Stimulated activated CD4-positive, alpha-beta T cell treated with anti-CD3 and anti-CD28 coated beads, TNF-alpha, amount 100 ng/mL, for 48 hours (primary cell): Measurements from ENCODE around the gene LACTB.

ENCODE experiments used
- DNase-seq, 3 donors: peaks; one replicate each; pipeline ENCODE4 v3.0.0-alpha.2; 2020; ENCODE audit warnings: low read depth in 3 of 3

Gene LACTB

DNA sequence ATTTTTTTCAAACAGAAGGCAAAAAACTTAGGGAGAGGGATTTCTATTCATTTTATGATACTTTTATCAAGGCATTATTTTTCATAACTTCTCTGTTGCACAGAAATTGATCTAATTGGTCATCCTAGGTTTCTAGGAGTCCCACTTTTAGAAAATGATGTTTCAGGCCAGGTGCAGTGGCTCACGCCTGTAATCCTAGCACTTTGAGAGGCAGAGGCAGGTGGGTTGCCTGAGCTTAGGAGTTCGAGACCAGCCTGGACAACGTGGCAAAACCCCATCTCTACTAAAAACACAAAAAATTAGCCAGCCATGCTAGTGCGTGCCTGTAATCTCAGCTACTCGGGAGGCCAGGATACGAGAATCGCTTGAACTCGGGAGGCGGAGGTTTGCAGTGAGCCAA, 2.8 kb downstream of the LACTB start:
- DNase-seq = no peak

DNA sequence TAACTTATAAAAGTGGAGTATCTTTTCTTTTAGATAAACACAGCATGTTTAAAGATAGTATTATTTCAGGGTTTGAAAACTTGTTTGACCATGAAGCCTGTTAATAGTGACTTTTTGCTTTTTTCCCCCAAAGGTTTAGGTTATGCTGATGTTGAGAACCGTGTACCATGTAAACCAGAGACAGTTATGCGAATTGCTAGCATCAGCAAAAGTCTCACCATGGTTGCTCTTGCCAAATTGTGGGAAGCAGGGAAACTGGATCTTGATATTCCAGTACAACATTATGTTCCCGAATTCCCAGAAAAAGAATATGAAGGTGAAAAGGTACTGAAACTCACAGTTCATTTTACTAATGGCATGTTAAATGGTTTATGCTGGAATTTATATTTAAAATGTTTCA, 5.1 kb downstream of the LACTB start:
- no peak for DNase-seq

DNA sequence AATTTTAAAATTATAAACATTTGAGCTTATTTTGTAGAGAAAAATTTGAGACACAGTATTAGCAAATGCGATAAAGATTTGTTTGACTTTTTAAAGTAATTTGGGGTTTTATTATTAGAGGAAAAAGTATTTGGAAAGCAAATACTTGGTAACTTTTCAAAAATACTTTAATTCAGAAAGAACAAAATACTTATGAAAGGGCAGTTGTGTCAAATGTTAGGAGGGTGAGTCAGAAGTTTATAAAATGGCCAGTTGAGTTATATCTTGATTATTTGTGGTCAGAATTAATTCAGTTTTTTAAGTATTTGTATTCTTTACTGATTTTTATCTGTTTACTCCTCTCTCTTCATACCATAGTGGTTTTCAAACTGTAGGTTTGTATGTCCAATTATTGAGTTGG, 12.1 kb downstream of the LACTB start:
- DNase-seq = no peak

DNA sequence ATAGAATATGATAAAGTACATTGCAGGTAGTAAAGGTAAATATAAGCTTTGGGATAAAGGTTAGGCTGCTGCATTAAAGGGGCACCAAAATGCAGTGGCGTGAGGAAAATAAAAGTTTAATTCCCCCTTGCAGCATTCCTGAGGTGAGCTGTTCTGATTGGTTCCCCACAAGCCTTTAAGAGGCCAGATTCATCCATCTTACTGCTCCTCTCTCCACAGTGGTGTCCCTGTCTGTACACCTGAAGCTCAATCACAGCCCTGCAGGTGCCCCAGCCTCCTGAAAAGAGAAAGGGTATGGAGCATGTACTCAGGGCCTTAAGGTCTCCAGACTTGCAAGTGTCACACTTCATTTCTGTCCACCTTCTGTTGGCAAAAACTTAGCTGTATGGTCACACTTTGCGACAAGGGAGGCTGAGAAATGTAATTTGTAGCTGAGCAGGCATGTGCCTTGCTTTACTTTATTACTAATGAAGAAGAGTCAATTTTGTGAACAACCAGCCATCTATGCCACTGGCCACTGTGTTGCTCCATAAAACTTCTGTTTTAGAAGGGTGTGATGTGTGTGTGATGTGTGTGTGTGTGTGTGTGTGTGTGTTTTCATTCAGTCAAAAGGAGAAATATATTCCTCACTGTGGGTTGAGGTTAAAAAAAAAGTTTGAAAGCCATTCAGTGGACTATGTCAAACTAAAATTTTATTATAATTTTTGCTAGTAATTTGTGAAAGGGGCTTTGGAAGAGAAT, 12.8 kb downstream of the LACTB start:
- DNase-seq = no peak

DNA sequence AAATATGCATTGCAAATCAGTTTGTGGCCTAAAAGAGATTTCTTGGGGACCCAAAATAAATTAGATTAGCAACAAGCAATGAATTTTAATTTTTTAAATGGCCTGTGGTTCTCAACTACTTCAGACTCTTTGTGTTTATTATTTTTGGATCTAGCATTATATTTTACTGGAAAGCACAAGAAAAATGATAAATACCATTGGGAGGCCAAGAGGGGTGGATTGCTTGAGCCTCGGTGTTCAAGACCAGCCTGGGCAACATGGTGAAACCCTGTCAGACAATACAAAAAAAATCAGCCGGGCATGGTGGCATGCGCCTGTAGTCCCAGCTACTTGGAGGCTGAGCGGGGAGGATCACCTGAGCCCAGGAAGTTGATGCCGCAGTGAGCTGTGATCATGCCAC, 13.6 kb downstream of the LACTB start:
- no peak for DNase-seq

DNA sequence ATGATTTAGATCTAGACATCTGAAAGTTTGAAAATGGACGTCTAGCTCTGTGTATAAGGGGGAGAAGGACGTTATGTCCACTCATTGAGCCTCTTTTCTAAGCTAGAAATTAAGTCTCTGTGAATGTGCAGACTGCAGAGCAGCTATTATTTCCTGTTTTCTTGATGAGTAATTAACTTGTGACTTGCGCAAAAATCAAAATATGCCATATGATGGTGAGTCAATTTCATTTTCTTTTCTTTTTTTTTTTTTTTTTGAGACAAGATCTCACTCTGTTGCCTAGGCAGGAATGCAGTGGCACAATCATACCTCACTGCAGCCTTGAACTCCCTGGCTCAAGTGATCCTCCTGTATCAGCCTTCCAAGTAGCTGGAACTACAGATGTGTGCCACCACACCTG, 14.1 kb downstream of the LACTB start:
- DNase-seq = no peak

DNA sequence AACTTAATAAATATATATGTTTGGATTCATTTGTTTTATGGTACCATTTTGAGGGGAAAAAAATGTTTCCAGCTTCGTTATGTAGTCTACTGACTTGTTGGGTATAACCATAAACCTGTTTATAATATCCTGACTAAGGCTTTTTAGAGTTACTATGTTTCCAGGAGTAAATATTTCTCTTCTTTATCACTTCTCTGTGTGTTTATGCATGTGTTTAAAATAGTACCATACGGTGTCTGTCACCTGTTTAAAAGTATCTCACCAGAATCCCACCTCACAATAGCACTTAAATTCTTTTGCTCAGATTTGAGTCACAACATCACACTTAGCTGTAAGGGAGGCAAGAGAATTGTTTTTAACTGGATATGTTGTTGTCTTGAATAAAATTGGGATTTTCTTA, 15.1 kb downstream of the LACTB start:
- DNase-seq = no peak

DNA sequence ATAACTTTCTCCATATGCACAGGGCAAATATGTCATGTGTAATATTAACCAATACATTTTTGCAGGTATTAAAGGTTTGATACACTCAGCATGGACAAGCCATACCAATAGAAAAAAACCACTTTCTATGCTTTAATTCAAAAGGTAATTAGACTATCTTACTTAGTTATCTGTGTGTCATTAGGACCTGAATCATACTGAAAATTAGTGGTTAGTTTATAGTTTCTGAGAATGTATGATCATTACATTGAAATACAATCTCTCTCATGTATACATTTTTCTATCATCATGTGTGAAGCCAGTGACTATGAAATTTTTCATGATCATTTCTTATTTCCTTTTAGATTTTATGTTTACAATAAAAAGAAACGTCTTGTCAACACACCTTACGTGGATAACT, 19.3 kb downstream of the LACTB start:
- DNase-seq = no peak

DNA sequence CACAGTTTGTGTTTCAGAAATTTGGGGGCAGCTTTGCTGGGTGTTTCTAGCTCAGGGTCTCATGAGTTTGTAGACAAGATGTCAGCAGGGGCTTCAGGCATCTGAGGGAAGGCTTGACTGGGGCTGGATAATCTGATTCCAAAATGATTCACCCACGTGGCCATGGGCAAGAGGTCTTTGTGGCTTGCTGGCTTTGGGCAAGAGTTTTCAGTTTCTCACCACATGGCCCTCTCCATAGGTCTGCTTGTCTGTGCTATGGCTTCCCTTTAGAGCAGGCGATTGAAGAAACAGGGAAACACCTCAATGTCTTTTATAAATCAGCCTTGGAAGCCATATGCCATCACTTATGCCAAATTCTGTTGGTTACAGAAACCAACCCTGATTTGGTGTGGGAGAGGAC, 23.8 kb downstream of the LACTB start:
- no peak for DNase-seq

DNA sequence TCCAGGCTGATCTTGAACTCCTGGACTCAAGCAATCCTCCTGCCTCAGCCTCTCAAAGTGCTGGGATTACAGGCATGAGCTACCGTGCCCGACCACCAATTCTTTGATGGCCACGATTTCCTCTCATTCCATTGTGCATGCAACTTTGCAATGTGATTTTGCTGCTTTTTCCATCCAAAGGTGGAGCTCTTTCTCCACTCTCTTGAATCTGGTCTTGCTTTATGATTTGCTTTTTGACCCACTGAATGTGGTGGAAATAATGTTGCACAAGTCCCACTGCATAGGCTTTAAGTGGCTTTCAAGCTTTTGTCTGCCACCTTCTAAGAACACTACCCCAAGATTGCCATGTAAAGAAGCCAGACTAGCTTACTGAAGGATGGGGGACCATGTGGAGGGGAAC, 25.0 kb downstream of the LACTB start:
- no peak for DNase-seq

DNA sequence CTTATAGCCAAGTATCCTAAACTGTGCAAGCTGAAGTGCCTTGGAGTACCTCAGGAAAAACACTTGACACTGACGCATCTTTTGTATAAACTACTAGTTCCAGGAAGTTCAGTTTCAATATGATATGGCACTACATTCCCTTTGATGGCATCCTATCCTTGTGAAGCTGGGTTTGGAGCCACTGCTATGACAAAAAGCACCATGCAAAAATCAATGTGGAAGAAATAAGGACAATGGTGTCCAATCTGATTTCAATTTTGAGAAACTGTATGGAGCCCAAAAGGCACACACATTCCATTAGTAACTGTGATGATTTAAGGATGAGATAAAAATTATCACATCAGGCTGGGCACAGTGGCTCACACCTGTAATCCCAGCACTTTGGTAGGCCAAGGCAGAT, 30.0 kb downstream of the LACTB start:
- no peak for DNase-seq

DNA sequence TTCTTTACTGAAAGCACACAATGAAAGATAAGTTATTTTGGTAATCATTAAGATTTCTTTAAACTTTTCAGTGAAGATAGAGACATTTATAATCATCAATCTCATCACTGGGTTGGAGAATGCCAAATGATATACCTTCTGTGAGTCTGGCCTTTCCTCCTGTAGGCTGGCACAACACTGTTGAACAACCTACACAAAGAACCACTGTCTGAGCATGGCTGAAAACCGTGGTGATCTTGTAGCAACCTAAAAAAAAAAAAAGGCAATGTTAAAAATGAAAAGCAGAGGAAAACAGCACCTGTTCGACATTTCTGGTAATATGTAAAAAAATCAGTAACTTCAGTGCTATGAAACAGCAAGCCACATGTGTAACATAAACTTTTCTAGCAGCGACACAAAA, 33.8 kb downstream of the LACTB start:
- no peak for DNase-seq

DNA sequence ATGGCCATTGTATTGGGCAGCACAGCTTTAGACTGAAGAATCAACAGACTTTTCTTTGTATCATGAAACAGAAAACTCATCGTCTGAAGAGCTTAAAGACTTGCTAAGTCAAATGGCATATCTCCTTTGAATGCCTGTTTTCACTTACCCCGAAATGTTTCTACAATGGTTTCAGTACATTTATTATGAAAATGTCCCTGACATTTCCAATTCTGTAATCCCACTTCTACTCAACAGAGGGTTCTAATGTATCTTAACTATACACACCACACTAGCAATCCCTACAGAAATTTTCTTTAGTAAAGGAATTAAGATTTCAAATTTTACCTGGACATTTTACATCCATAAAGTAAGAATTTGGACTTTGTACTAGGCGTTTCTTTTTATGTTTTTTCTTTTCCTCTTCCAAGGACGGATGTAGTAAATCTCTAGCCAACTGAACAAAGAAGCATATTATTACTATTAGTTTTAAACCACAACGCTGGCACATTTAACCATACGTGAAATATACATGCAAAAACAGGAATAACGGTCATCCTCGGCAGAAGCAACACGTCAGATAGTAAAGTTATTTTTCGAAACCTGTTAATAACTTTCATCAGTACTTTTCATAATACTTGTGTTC, 34.5 kb downstream of the LACTB start:
- DNase-seq = no peak

DNA sequence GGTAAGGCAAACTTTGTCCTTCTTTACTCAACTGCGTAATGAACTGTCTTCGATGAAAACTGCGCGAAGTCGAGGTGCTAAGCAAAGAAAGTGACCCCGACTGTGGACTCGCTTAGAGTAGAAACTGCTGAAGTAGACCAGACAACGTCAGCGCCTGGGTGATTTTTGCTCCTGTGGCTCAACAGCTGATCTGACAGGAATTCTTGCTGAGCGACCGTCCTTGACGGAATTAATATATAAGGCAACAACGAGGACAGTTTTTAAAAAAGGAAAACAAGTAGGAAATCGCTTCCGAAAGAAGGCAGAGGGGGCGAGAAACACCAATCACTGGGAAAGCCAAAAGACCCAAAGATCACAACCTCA, 35.1 kb downstream of the LACTB start:
- peak in 1 of 3 donors; percentile 11 for DNase-seq

DNA sequence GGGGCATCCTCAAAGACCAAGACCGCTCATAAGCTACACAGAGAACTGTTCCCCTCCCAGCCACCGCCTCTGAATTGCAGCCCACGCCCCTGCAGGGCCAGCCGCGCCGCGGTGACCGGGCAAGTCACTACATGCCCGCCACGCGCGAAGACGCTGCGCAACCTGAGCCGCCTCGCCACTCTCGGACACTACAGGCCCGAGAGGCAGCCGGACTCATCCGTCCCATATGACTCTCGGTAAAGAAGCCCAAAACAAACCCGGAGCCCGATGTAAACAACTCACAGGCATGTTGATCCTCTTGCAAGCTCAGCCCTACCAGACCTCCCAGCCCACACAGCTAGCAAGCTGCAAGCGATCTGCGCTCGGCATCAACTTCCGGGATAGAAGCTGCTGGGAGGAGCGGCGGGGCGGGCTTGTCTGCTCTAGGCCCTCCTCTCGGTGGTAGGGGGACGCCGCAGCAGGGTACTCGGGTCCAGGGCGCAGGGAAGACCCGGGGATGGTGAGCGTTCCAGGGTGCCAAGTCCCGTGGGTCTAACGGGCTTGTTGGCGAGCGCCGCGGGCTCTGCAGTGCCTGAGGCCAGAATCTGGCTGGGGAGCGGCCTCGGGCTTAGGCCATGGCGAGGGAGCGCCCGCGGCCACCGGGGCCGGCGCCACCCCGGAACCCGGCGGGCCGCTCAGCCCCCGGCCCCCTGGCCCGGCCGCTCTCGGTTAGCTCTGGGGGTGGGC, 35.6 kb downstream of the LACTB start, which contains the start of gene RPS27L:
Gene RPS27L, minus strand, starts transcription at position 360 of the 726 bp plus-strand sequence. Its CDS starts 72 bp downstream, at position 288.
- DNase-seq = peak; percentile 74 to 86 (median 77)

DNA sequence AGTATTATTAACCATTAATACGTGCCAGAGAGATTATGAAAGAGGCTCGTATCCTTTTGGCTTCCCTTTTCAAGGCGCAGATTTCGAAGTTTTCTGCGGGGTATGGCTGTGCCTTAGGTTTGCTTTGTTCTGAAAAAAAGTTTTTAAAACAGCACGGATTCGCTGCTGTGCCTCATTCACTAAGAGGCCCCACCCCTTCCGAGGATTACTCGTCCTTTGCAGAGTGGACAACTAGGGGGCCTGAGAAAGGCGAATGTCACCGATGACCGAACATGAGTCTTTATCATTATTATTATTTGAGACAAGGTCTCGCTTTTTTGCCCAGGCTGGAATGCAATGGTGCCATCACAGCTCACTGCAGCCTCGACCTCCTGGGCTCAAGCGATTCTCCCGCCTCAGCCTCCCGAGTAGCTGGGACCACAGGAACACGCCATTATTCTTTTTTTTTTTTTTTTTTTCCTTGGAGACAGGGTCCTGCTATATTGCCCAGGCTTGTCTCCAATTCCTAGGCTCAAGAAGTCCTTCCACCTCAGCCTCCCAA, 36.3 kb downstream of the LACTB start:
- peak in 1 of 3 donors; percentile 9 for DNase-seq

DNA sequence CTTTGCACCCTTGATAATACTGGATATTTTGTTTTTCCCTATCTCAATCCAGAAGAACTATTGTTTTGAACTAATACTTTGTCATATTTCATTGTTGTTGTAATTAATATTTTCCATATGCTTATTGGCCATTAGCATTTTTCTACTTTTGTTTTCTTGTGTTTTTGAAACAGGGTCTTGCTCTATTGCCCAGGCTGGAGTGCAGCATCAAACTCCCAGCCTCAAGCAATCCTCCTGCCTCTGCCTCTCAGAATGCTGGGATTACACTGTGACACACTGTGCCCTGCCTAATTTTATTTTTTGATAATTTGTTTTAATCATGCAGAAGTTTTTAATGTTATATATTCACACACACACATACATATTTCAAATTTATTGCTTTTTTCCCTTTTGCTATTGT, 39.0 kb downstream of the LACTB start:
- no peak for DNase-seq

DNA sequence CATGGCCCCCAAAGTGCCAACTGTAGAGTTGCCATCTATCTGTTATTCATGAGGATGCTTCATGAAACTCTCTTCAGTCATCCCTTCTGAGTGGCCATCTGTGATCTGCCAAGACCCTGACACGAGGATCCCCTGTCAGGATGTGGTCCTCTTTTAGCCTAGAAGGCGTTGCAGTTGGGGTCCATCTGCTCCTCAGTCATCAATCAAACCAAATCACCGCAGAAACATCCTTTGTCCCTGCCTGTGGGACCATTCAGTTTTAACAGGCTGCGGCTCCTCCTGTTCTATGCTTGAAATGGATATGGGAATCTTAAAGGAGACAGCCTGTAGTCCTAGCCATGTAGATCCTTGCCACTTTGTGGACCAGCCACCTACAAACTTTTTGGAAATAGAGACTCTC, 41.6 kb downstream of the LACTB start:
- no peak for DNase-seq

DNA sequence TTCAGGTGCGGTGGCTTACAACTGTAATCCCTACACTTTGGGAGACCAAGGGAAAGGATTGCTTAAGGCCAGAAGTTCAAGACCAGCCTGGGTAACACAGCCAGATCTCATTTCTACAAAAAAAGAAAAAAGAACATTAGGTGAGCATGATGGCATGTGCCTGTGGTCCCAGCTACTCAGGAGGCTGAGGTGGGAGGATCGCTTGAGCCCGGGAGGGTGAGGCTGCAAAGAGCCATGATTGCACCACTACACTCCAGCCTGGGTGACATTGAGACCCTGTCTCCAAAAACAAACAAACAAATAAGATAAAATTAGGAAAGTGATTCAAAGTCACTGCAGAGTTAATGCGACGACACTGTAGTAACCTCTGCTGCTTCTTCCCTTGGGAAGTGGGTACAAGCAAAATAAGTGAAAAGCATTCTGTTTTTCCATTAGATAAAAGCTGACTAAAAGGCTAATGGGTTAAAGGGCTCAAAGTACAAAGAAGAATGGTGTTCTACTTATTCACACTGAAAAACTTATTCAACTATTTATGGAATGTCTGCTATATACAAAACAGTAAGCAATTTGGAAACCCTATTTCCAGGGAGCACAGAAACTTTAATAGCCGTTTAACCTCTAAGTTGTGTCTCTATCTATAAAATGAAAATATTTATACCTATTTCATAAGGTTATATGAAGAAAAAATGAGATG, 43.7 kb downstream of the LACTB start:
- no peak for DNase-seq

DNA sequence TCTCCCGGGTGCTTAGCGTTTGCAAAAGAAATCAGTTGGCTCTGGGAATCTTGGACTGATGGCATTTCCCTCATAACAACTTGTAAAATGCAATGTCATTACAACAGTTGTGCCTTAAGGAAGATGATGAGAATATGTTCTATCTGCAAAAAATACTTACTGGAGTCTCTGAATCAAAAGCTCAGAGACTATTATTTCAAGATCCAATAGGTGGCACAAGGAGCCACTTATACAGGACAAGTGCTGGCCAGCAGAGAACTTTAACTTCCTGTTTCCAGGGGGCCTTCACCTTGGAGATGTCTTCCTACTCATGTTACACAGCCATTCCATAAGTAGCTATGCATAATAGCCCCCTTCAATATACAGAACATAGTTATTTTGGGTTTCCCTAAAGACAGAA, 44.6 kb downstream of the LACTB start:
- DNase-seq = no peak

DNA sequence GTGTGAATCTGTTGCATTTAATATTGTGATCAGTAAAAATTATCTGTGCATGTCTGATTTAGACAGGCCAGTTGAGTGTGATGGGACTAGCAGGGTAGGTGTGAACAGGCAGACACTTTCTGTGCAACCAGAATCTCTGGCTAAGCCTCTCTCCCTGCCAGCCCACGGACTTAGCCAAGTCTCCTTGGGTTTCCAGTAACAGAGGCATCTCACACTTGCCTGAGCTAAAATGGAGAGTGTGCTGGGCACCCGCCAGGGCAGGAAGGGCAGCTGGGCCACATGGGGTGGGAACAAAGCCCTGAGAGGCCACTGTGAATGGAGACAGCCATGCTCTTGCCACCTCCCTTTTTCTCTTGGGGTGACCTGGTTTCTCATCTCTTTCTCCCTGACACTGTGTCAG, 48.1 kb downstream of the LACTB start:
- DNase-seq = no peak

DNA sequence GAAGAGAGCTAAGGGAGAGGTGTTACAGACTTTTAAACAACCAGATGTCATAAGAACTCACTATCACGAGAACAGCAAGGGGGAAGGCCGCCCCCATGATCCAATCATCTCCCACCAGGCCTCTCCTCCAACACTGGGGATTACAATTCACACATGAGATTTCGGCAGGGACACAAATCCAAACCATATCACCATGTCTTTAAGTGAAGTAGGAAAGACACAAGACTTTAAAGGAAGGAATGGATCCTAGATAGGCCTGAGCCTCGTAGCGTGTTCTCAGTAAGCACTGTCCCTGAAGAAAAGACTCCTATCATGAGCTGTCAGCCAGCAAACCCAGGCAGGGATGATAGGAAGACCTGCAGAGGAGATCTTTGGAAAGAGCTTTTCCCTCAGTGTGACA, 50.7 kb downstream of the LACTB start:
- DNase-seq = no peak
